H9 (cell line): Measurements from ENCODE around the gene NAB2. TPM values are rescaled to one million over a fixed set of nuclear protein-coding genes. Genes with fewer than 3 reads are reported as not detected.

ENCODE experiments used
- DNase-seq: peaks from one replicate; pipeline ENCODE4 v3.0.0-alpha.2; 2017
- H2AFZ ChIP-seq: one replicate; pipeline ENCODE4 v1.6.1; 2013; ENCODE audit warnings: mild to moderate bottlenecking, low read length, control low read depth, moderate library complexity
- H2AK5ac ChIP-seq: 2 replicates; pipeline ENCODE4 v1.6.1; 2013; ENCODE audit warnings: low read length, control low read depth, mixed read lengths; ENCODE audit not compliant: insufficient read length
- H2BK120ac ChIP-seq: one replicate; pipeline ENCODE4 v1.6.1; 2013; ENCODE audit warnings: low read depth, mild to moderate bottlenecking, low read length, control low read depth, inconsistent platforms; ENCODE audit not compliant: poor library complexity, severe bottlenecking
- H2BK12ac ChIP-seq: 2 replicates; pipeline ENCODE4 v1.6.1; 2013; ENCODE audit warnings: low read length, control low read depth, mixed read lengths, low read depth; ENCODE audit not compliant: insufficient read length
- H2BK15ac ChIP-seq: 2 replicates; pipeline ENCODE4 v1.6.1; 2013; ENCODE audit warnings: low read depth, low read length, control low read depth
- H2BK20ac ChIP-seq: one replicate; pipeline ENCODE4 v1.6.1; 2013; ENCODE audit warnings: low read depth, mild to moderate bottlenecking, low read length, control low read depth, inconsistent platforms; ENCODE audit not compliant: poor library complexity, severe bottlenecking
- H2BK5ac ChIP-seq: 2 replicates; pipeline ENCODE4 v1.6.1; 2013; ENCODE audit warnings: low read length, control low read depth, mixed read lengths; ENCODE audit not compliant: insufficient read length
- H3K14ac ChIP-seq: 2 replicates; pipeline ENCODE4 v1.6.1; 2013; ENCODE audit warnings: low read length, control low read depth; ENCODE audit not compliant: insufficient read depth
- H3K18ac ChIP-seq: 2 replicates; pipeline ENCODE4 v1.6.1; 2013; ENCODE audit warnings: low read depth, mild to moderate bottlenecking, mixed read lengths, low read length, control low read depth; ENCODE audit not compliant: insufficient read length
- H3K23ac ChIP-seq: 2 replicates; pipeline ENCODE4 v1.6.1; 2013; ENCODE audit warnings: low read length, control low read depth, mixed read lengths, low read depth; ENCODE audit not compliant: insufficient read length
- H3K23me2 ChIP-seq: 2 replicates; pipeline ENCODE4 v1.6.1; 2013; ENCODE audit warnings: low read depth, mild to moderate bottlenecking, mixed read lengths, low read length, control low read depth; ENCODE audit not compliant: insufficient read length, poor library complexity, severe bottlenecking
- H3K27ac ChIP-seq: 2 replicates; pipeline ENCODE4 v1.5.1; 2013; ENCODE audit warnings: low read length, control low read depth, mixed read lengths, low read depth; ENCODE audit not compliant: insufficient read length
- H3K27me3 ChIP-seq: 2 replicates; pipeline ENCODE4 v1.6.1; 2013; ENCODE audit warnings: low read length, control low read depth, inconsistent platforms; ENCODE audit not compliant: insufficient read depth
- H3K4ac ChIP-seq: 2 replicates; pipeline ENCODE4 v1.6.1; 2013; ENCODE audit warnings: low read depth, mild to moderate bottlenecking, control low read depth, inconsistent platforms, low read length, moderate library complexity
- H3K4me1 ChIP-seq: 2 replicates; pipeline ENCODE4 v1.6.1; 2013; ENCODE audit warnings: low read length, control low read depth, inconsistent platforms; ENCODE audit not compliant: insufficient read depth
- H3K4me2 ChIP-seq: 2 replicates; pipeline ENCODE4 v1.6.1; 2013; ENCODE audit warnings: low read length, control low read depth, mixed read lengths; ENCODE audit not compliant: insufficient read length, insufficient read depth
- H3K56ac ChIP-seq: 2 replicates; pipeline ENCODE4 v1.6.1; 2013; ENCODE audit warnings: low read depth, mild to moderate bottlenecking, mixed read lengths, low read length, control low read depth; ENCODE audit not compliant: insufficient read length
- H3K79me1 ChIP-seq: 2 replicates; pipeline ENCODE4 v1.6.1; 2013; ENCODE audit warnings: low read depth, mild to moderate bottlenecking, moderate library complexity, low read length, control low read depth, inconsistent platforms; ENCODE audit not compliant: insufficient read depth, poor library complexity, severe bottlenecking
- H3K79me2 ChIP-seq: 2 replicates; pipeline ENCODE4 v1.6.1; 2013; ENCODE audit warnings: low read length, control low read depth, inconsistent platforms; ENCODE audit not compliant: insufficient read depth
- H3K9ac ChIP-seq: 2 replicates; pipeline ENCODE4 v1.6.1; 2013; ENCODE audit warnings: low read length, control low read depth, mixed read lengths; ENCODE audit not compliant: insufficient read length; ENCODE audit errors: extremely low read depth
- H3K9me3 ChIP-seq: one replicate; pipeline ENCODE4 v1.6.1; 2013; ENCODE audit warnings: low read depth, low read length, inconsistent platforms; ENCODE audit not compliant: control insufficient read depth
- H3T11ph ChIP-seq: one replicate; pipeline ENCODE4 v1.6.1; 2013; ENCODE audit warnings: mild to moderate bottlenecking, low read length, control low read depth, inconsistent platforms
- H4K20me1 ChIP-seq: one replicate; pipeline ENCODE4 v1.6.1; 2013; ENCODE audit not compliant: control insufficient read depth, insufficient read length, insufficient read depth
- H4K5ac ChIP-seq: 2 replicates; pipeline ENCODE4 v1.6.1; 2013; ENCODE audit warnings: low read depth, mild to moderate bottlenecking, mixed read lengths, low read length, control low read depth; ENCODE audit not compliant: insufficient read length
- H4K8ac ChIP-seq: replicated peaks from 2 replicates; pipeline ENCODE4 v1.6.1; 2013; ENCODE audit warnings: low read length, control low read depth, mixed read lengths, low read depth; ENCODE audit not compliant: insufficient read length
- H4K91ac ChIP-seq: 2 replicates; pipeline ENCODE4 v1.6.1; 2013; ENCODE audit warnings: low read depth, mild to moderate bottlenecking, moderate library complexity, mixed read lengths, low read length, control low read depth; ENCODE audit not compliant: insufficient read length
- H3K27ac Mint-ChIP-seq, 3 experiments: 2 replicates in 2 of 3; 3 replicates in 1 of 3; pipeline ENCODE4 v1.8.0; 2020 to 2021; ENCODE audit warnings: mixed read lengths in 3 of 3, mild to moderate bottlenecking in 1 of 3, moderate library complexity in 1 of 3
- H3K27me3 Mint-ChIP-seq: 2 replicates; pipeline ENCODE4 v1.8.0; 2021; ENCODE audit warnings: low read depth, mild to moderate bottlenecking, moderate library complexity, mixed read lengths
- H3K36me3 Mint-ChIP-seq, 3 experiments: 2 replicates in 2 of 3; 3 replicates in 1 of 3; pipeline ENCODE4 v1.8.0; 2020 to 2021; ENCODE audit warnings: low read depth in 3 of 3, mixed read lengths in 3 of 3; ENCODE audit not compliant: insufficient read depth in 1 of 3
- H3K4me1 Mint-ChIP-seq, 2 experiments: 2 replicates each; pipeline ENCODE4 v1.8.0; 2020; ENCODE audit warnings: mixed read lengths in 2 of 2
- H3K4me3 Mint-ChIP-seq, 2 experiments: 2 replicates in 1 of 2; 3 replicates in 1 of 2; pipeline ENCODE4 v1.8.0; 2020 to 2021; ENCODE audit warnings: mild to moderate bottlenecking in 2 of 2, mixed read lengths in 2 of 2, moderate library complexity in 1 of 2
- H3K9me3 Mint-ChIP-seq, 2 experiments: 2 replicates in 1 of 2; 3 replicates in 1 of 2; pipeline ENCODE4 v1.8.0; 2020; ENCODE audit warnings: mild to moderate bottlenecking in 2 of 2, mixed read lengths in 2 of 2, moderate library complexity in 1 of 2
- CTCF ChIP-seq: fragments of 200-600 bp; sonication (generic); conservative IDR thresholded peaks from 3 replicates; pipeline ENCODE4 v1.8.0; 2021; ENCODE audit warnings: antibody characterized with exemption, mild to moderate bottlenecking
- WGBS: extraction: QIAGEN DNeasy Blood & Tissue Kit; methylation state at CpG from one replicate; pipeline ENCODE4 v1.1.7; 2013; ENCODE audit warnings: missing lambda C conversion rate, low lambda C conversion rate, mixed read lengths; ENCODE audit not compliant: insufficient read length; ENCODE audit errors: extremely low coverage; 5-methylcytosine and 5-hydroxymethylcytosine counted together
- total RNA-seq: library from RNA; stranded (reverse); gene quantifications from 2 replicates; pipeline ENCODE4 v1.2.1, GENCODE V29; 2021

NAB2 gene
- total RNA-seq, 1 experiment from 2014 or later, result 67.8 TPM

- H3K27me3 Mint-ChIP-seq, result peaks cover 10% of the 10 kb centered on the region
- H3K27ac Mint-ChIP-seq, result no peak overlapping the region
Observed at GRCh38 chr12:57044468-57044867, 44.4 kb upstream of the NAB2 start.

More at GRCh38 chr12:57044468-57044867, 44.4 kb upstream of the NAB2 start:
- no peak overlapping the region for H3K9ac ChIP-seq
- no peak overlapping the region for H2BK120ac ChIP-seq
- no peak for DNase-seq
- H4K5ac ChIP-seq, result no peak overlapping the region
- H3K79me1 ChIP-seq, result no peaks in the 10 kb centered on the region
- H3K4me1 Mint-ChIP-seq, result peaks cover 0 to 9% of the 10 kb centered on the region in 2 experiments; a peak in 2 of 4 replicates
- no peak overlapping the region for H3K27ac ChIP-seq
- no peaks in the 10 kb centered on the region for H3K9me3 Mint-ChIP-seq
- H2AFZ ChIP-seq, result no peak overlapping the region
- H3K4ac ChIP-seq, result no peak overlapping the region
- no peaks in the 10 kb centered on the region for H4K20me1 ChIP-seq
- no peak overlapping the region for H3K4me2 ChIP-seq
- H2BK15ac ChIP-seq, result no peak overlapping the region
- H3K23me2 ChIP-seq, result no peaks in the 10 kb centered on the region
- H3T11ph ChIP-seq, result no peak overlapping the region
- no peak overlapping the region for H4K8ac ChIP-seq
- H3K36me3 Mint-ChIP-seq, result no peaks in the 10 kb centered on the region; a peak in 1 of 7 replicates
- TF ChIP-seq CTCF, result no peak
- no peak overlapping the region for H3K14ac ChIP-seq
- H3K56ac ChIP-seq, result no peak overlapping the region
- no peak overlapping the region for H2BK20ac ChIP-seq
- no peaks in the 10 kb centered on the region for H3K9me3 ChIP-seq
- no peak overlapping the region for H3K18ac ChIP-seq
- no peak overlapping the region for H2BK12ac ChIP-seq
- no peaks in the 10 kb centered on the region for H3K27me3 ChIP-seq
- WGBS, result no CpG with 5 or more reads among the region's 6 CpGs
- no peaks in the 10 kb centered on the region for H3K79me2 ChIP-seq
- H3K4me3 Mint-ChIP-seq, result no peak overlapping the region
- H3K4me1 ChIP-seq, result no peaks in the 10 kb centered on the region
- no peak overlapping the region for H2AK5ac ChIP-seq
- H3K23ac ChIP-seq, result no peak overlapping the region
- H2BK5ac ChIP-seq, result no peak overlapping the region
- H4K91ac ChIP-seq, result no peak overlapping the region
